NCI-H128 (cell line): ENCODE measurements around the gene KRAS.
A peak's percentile ranks its signal among the peaks of the same experiment; 100 is the strongest.

Source experiments
- DNase-seq: peaks from one replicate; lab custom pipeline; 2025; ENCODE audit not compliant: unreplicated experiment; lab: John Stamatoyannopoulos, UW

The KRAS gene

GRCh38 chr12:25197608-25198007 is 53.1 kb downstream of the KRAS start:
- DNase-seq, result no peak

GRCh38 chr12:25195056-25195971 is 55.4 kb downstream of the KRAS start, which contains the start of the genes DNAI7 and ETFRF1:
DNAI7 (minus strand) TSS chr12:25195160; CDS start chr12:25195078, 82 bp downstream.
ETFRF1 (plus strand) TSS chr12:25195237; CDS start chr12:25203957, 8,720 bp downstream.
- DNase-seq, result peak; percentile 96

DNA sequence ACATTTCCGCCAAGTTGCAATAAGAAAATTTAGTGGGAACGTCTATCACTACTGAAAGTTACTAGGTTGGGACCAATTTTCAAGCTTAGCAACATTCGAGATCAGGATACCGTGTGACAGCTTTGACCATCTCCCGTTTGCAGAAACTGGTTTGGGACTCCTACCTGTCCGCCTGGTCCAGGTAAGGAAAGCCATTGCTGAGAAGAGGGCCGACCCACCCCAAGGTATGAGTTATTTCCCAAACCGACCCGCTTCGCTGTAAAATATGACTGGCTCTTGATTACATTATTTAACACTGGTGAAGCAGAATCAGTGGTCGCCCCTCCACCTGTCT is 56.0 kb downstream of the KRAS start:
- no peak for DNase-seq

GRCh38 chr12:25194214-25194613 is 56.5 kb downstream of the KRAS start:
- no peak for DNase-seq

DNA sequence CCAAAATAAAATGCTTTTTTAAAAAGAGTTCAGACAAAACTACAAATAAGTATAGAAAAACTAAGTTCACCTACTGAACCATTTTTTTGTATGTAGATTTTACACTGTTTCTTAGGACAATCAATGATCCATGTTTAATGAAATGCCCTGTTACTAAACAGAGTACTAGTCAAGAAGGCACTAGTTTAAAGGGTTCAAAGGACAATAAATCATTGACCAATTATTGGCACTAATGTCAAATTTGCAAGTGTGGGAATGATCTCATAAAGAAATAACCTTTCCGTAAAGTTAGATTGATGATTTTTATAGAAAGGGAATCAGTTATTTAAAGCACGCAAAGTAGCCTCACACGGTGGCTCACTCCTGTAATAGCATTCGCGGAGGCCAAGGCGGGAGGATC is 59.9 kb downstream of the KRAS start:
- DNase-seq, result no peak

- no peak for DNase-seq
Observed at GRCh38 chr12:25189656-25190055, 61.1 kb downstream of the KRAS start.

- no peak for DNase-seq
Observed at GRCh38 chr12:25187781-25188180, 62.9 kb downstream of the KRAS start.

GRCh38 chr12:25186788-25187402 is 63.8 kb downstream of the KRAS start:
- DNase-seq, result no peak

DNA sequence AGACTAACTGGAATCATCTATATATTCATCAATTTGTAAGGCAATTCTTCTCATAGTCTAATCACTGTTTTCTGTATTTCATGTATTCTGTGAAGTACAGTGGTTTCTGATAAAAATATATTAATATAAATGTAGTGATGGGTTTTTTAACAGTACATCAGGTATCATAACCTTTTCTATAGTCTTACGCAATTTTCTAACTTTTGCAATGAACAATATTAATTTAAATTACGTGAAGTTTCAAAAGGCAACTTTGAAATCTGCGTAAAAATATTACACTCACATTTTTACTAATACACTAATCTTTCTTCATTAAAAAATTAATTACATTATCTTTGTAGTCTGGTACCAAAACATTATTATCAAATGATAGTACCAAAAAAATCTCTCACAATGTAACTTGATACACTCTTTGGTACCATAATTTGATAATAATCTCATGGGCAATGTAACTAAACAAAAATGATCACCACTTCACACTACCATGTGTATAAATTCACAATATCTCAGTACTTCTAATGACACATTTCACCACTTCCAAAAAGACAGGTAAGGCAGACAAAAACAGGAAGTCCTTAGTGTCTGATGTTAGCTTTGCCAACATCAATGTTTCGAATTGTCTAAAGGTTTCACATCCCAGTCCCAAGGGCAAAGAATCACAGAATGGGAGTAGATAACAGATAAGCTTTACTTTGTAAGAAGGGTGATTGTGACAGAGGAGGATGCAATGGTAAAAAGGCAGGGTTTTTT is 64.5 kb downstream of the KRAS start:
- DNase-seq, result no peak

- DNase-seq, result no peak
Observed at GRCh38 chr12:25184132-25184531, 66.6 kb downstream of the KRAS start.

- no peak for DNase-seq
Observed at GRCh38 chr12:25182765-25183164, 68.0 kb downstream of the KRAS start.

- DNase-seq, result no peak
Observed at GRCh38 chr12:25162866-25163265, 87.9 kb downstream of the KRAS start.

- no peak for DNase-seq
Observed at GRCh38 chr12:25156061-25156460, 94.7 kb downstream of the KRAS start.

DNA sequence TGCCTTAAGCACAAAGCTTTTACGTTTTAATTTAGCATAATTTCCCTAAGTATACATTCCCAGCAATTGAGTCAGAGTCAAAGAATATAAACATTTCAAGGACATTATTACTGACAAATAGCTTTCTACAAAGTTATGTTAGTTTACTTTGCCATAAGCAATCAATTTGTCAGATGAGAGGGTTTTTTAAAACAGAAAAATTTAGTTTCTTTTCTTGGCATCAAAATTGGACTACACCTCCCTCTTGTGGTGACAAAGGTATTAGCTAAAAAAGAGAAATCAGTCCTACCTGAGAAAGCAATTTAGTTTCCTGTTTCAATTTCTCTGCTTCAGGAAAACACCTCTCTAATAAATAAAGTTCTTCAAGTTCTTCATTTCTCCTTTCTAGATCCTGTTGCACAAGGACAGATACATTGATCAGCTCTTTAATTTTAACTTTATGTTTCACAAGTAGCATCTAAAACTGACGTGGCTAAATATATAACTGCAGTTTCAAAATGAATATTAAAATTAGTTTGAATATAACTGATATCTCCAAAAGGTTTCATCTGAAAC is 95.6 kb downstream of the KRAS start:
- DNase-seq, result no peak
